NB4 (cell line): Measurements from ENCODE around the gene UQCR10.

Experiments
- DNase-seq: peaks from one replicate; pipeline ENCODE4 v3.0.0; 2010; ENCODE audit warnings: low read depth
- H3K4me3 ChIP-seq: one replicate; pipeline ENCODE4 v1.5.1; 2011; ENCODE audit warnings: mild to moderate bottlenecking, low read depth, low read length, moderate library complexity
- CTCF ChIP-seq: IDR thresholded peaks from one replicate; pipeline ENCODE4 v1.5.1; 2012; ENCODE audit warnings: low read depth, low read length
- MAX ChIP-seq: IDR thresholded peaks from 2 replicates; pipeline ENCODE4 v1.6.1; 2011; ENCODE audit warnings: low read depth, low read length
- MYC ChIP-seq: IDR thresholded peaks from 2 replicates; pipeline ENCODE4 v1.6.1; 2011; ENCODE audit warnings: low read depth, low read length
- POLR2A ChIP-seq: IDR thresholded peaks from 2 replicates; pipeline ENCODE4 v1.6.1; 2011; ENCODE audit warnings: mild to moderate bottlenecking; ENCODE audit not compliant: insufficient read length; ENCODE audit errors: extremely low read depth

Gene UQCR10

GRCh38 chr22:29772170-29772641 is 5.0 kb downstream of the UQCR10 start:
- H3K4me3 ChIP-seq, result no peak overlapping the region
- peak; percentile 46 for DNase-seq
- TF ChIP-seq MAX (no peak), MYC (0 out of 2 replicates have a peak, but pooled peaks have one; percentile 16), POLR2A (no peak), CTCF (peak; percentile 54)

GRCh38 chr22:29773233-29773632 is 6.1 kb downstream of the UQCR10 start:
- no peak overlapping the region for H3K4me3 ChIP-seq
- no peak for TF ChIP-seq POLR2A
- no peak for TF ChIP-seq MYC
- no peak for TF ChIP-seq CTCF
- no peak for DNase-seq

GRCh38 chr22:29780220-29780619 is 13.1 kb downstream of the UQCR10 start:
- no peak for DNase-seq
- H3K4me3 ChIP-seq, result no peak overlapping the region
- no peak for TF ChIP-seq POLR2A
- TF ChIP-seq CTCF, result no peak

- no peak overlapping the region for H3K4me3 ChIP-seq
- TF ChIP-seq CTCF, result no peak
- TF ChIP-seq MAX, result no peak
- TF ChIP-seq POLR2A, result no peak
- TF ChIP-seq MYC, result no peak
- no peak for DNase-seq
Measured at GRCh38 chr22:29780748-29781676, 13.8 kb downstream of the UQCR10 start.

- TF ChIP-seq CTCF (no peak), POLR2A (no peak), MYC (no peak), MAX (no peak)
- no peak for DNase-seq
- no peak overlapping the region for H3K4me3 ChIP-seq
Measured at GRCh38 chr22:29782061-29782845, 15.1 kb downstream of the UQCR10 start.
